Measurements from ENCODE around the gene TAB2. TPM values are rescaled to one million over a fixed set of nuclear protein-coding genes. Genes with fewer than 3 reads are reported as not detected.

The TAB2 gene
- total and polyA plus RNA-seq, 2 donors (not counting 1 experiment from before 2014, with no cell fraction given): 31.6 to 88.5 TPM

DNA sequence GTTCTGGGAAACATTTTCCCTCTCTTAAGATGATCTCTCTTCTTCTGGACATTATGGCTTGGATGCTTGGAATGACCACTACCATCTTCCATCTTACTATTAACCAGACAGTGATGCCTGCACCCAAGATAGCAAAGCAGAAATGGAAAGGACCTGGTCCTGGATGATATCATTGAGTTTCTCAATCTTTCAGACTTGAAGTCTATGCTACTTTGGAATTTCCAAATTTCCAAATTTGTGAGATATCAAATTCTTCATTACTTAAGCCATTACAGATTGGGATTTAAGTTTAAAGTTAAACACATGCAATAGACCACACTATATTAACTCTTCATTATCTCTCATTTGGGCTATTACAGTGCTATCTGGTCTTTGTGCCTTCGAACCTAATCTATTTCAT lies 3.7 kb upstream of the TAB2 start:
- intact Hi-C loops (cut with micrococcal nuclease): no loop called here
- Histone ChIP-seq H2AFZ (ENCODE audit: insufficient read depth, low read depth, low read length, poor library complexity, severe bottlenecking) (no peak overlapping the region), H3K4me2 (replicated peaks; ENCODE audit: low read depth, low read length, poor library complexity, severe bottlenecking) (no peak overlapping the region), H3K79me2 (ENCODE audit: control insufficient read depth, insufficient read depth, low read length) (peaks cover 19% of the 10 kb centered on the region), H4K20me1 (ENCODE audit: control insufficient read depth, insufficient read depth, low read length, poor library complexity, severe bottlenecking) (no peaks in the 10 kb centered on the region), H3K27me3 (replicated peaks in 1 of 4; ENCODE audit: control extremely low read depth in 1 of 4, control insufficient read depth in 3 of 4, insufficient read depth in 4 of 4, low read length in 3 of 4) (no peaks in the 10 kb centered on the region), H3K9me3 (ENCODE audit: control extremely low read depth in 1 of 3, control insufficient read depth in 2 of 3, insufficient read depth in 1 of 3, low read length in 2 of 3) (no peaks in the 10 kb centered on the region), H3K4me1 (ENCODE audit: control insufficient read depth in 2 of 2, insufficient read depth in 2 of 2, low read length in 2 of 2) (peaks cover 7 to 9% of the 10 kb centered on the region in 2 donors), H3K36me3 (replicated peaks in 1 of 2; ENCODE audit: control extremely low read depth in 1 of 2, control insufficient read depth in 1 of 2, extremely low read depth in 1 of 2, insufficient read depth in 2 of 2, low read length in 1 of 2) (no peaks in the 10 kb centered on the region), H3K9ac (ENCODE audit: low read length) (no peak overlapping the region), H3K4me3 (ENCODE audit: control extremely low read depth in 1 of 5, extremely low read depth in 1 of 5, insufficient read depth in 1 of 5, low read depth in 2 of 5, low read length in 4 of 5) (no peak overlapping the region), H3K27ac (ENCODE audit: low read length in 2 of 2) (no peak overlapping the region)
- DNase-seq (no peak), ATAC-seq (ENCODE audit: low read depth) (no peak)
- ChIA-PET CTCF (no interaction called here), POLR2A (interaction anchor here (0.6 kb wide), 2 partner anchors 102 to 111 kb away, joined by 4 to 8 read pairs; no protein-coding TSS in a partner anchor)
- 100% methylated on average over 1 of the region's 1 CpG for WGBS (ENCODE audit: insufficient coverage)
- Mint-ChIP-seq H3K4me1 (peaks cover 6% of the 10 kb centered on the region), H3K9me3 (ENCODE audit: insufficient read depth) (no peaks in the 10 kb centered on the region), H3K27ac (no peak overlapping the region), H3K4me3 (no peak overlapping the region), H3K27me3 (no peaks in the 10 kb centered on the region)
- TF ChIP-seq, protein P1, sequence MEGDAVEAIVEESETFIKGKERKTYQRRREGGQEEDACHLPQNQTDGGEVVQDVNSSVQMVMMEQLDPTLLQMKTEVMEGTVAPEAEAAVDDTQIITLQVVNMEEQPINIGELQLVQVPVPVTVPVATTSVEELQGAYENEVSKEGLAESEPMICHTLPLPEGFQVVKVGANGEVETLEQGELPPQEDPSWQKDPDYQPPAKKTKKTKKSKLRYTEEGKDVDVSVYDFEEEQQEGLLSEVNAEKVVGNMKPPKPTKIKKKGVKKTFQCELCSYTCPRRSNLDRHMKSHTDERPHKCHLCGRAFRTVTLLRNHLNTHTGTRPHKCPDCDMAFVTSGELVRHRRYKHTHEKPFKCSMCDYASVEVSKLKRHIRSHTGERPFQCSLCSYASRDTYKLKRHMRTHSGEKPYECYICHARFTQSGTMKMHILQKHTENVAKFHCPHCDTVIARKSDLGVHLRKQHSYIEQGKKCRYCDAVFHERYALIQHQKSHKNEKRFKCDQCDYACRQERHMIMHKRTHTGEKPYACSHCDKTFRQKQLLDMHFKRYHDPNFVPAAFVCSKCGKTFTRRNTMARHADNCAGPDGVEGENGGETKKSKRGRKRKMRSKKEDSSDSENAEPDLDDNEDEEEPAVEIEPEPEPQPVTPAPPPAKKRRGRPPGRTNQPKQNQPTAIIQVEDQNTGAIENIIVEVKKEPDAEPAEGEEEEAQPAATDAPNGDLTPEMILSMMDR (IDR thresholded peaks at IDR 0.05): no peak
- no peak for TF ChIP-seq EZH2 (IDR thresholded peaks at IDR 0.05; ENCODE audit: borderline replicate concordance, insufficient read depth, low read depth, low read length, poor library complexity, severe bottlenecking)

DNA sequence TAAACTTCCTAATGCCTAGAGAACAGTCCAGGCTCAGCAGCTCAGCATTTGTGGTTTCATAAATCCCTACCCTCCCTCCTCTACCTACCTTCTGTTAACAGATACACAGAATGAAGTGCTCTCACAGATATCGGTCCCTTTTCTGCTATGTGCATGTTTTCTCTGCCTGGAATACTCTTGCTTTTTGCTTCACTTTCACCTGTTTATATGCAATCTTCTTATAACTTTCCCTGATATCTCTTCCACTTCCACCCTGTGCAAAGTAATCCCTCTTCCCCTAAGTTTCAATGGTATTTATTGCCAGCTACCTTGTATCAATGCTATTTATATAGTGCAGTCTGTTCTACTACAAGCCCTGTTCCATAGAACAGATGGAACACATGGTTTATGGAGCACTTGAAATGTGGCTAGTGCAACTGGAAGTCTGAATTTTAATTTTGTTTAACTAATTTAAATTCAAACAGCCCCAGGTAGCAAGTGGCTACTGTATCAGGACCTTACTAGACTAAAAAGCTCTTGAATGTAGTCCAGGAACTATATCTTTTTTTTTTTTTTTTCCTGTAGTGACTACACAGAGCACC lies 3.1 kb upstream of the TAB2 start:
- H3K9me3 Mint-ChIP-seq (ENCODE audit: insufficient read depth): no peaks in the 10 kb centered on the region
- Histone ChIP-seq H2AFZ (ENCODE audit: insufficient read depth, low read depth, low read length, poor library complexity, severe bottlenecking) (no peak overlapping the region), H4K20me1 (ENCODE audit: control insufficient read depth, insufficient read depth, low read length, poor library complexity, severe bottlenecking) (no peaks in the 10 kb centered on the region), H3K27me3 (replicated peaks in 1 of 4; ENCODE audit: control extremely low read depth in 1 of 4, control insufficient read depth in 3 of 4, insufficient read depth in 4 of 4, low read length in 3 of 4) (no peaks in the 10 kb centered on the region), H3K27ac (ENCODE audit: low read length in 2 of 2) (no peak overlapping the region), H3K36me3 (replicated peaks in 1 of 2; ENCODE audit: control extremely low read depth in 1 of 2, control insufficient read depth in 1 of 2, extremely low read depth in 1 of 2, insufficient read depth in 2 of 2, low read length in 1 of 2) (no peaks in the 10 kb centered on the region), H3K9me3 (ENCODE audit: control extremely low read depth in 1 of 3, control insufficient read depth in 2 of 3, insufficient read depth in 1 of 3, low read length in 2 of 3) (no peaks in the 10 kb centered on the region), H3K4me3 (ENCODE audit: control extremely low read depth in 1 of 5, extremely low read depth in 1 of 5, insufficient read depth in 1 of 5, low read depth in 2 of 5, low read length in 4 of 5) (no peak overlapping the region), H3K79me2 (ENCODE audit: control insufficient read depth, insufficient read depth, low read length) (peaks cover 24% of the 10 kb centered on the region), H3K4me2 (replicated peaks; ENCODE audit: low read depth, low read length, poor library complexity, severe bottlenecking) (no peak overlapping the region), H3K4me1 (ENCODE audit: control insufficient read depth in 2 of 2, insufficient read depth in 2 of 2, low read length in 2 of 2) (peaks cover 9 to 13% of the 10 kb centered on the region in 2 donors), H3K9ac (ENCODE audit: low read length) (no peak overlapping the region)
- peaks cover 11% of the 10 kb centered on the region for H3K4me1 Mint-ChIP-seq
- intact Hi-C loops (cut with micrococcal nuclease): no loop called here
- ATAC-seq (ENCODE audit: low read depth): no peak
- TF ChIP-seq, protein P1 (IDR thresholded peaks at IDR 0.05): no peak
- TF ChIP-seq EZH2 (IDR thresholded peaks at IDR 0.05; ENCODE audit: borderline replicate concordance, insufficient read depth, low read depth, low read length, poor library complexity, severe bottlenecking): no peak
- CTCF ChIA-PET: interaction anchor here (0.7 kb wide), 1 partner anchor 67 kb away, joined by 3 read pairs; no protein-coding TSS in a partner anchor
- H3K4me3 Mint-ChIP-seq: no peak overlapping the region
- H3K27ac Mint-ChIP-seq: no peak overlapping the region
- H3K27me3 Mint-ChIP-seq: no peaks in the 10 kb centered on the region
- 90% methylated on average over 1 of the region's 1 CpG for WGBS (ENCODE audit: insufficient coverage)
- DNase-seq: no peak
- POLR2A ChIA-PET: interaction anchor here (0.6 kb wide), 1 partner anchor 102 kb away, joined by 8 read pairs; no protein-coding TSS in a partner anchor
